Stimulated activated CD4-positive, alpha-beta T cell treated with anti-CD3 and anti-CD28 coated beads, Interleukin-12 subunit alpha, Interleukin-12 subunit beta, amount 100 ng/mL, for 48 hours (primary cell): Measurements from ENCODE around the gene SLC10A4.
"Not testable (repeated sequence)": the region's sequence is repeated elsewhere in the genome, so short reads cannot be mapped to it uniquely, and the experiment has no call there.

Experiments used
- DNase-seq, 3 donors: peaks; one replicate each; pipeline ENCODE4 v3.0.0-alpha.2; 2020; ENCODE audit warnings: low read depth in 2 of 3, low spot score in 1 of 3

SLC10A4 gene

GRCh38 chr4:48483006-48483776 is at the start of gene SLC10A4:
Gene SLC10A4, plus strand, starts transcription at chr4:48483343. Its CDS starts 219 bp downstream, at chr4:48483562.
- no peak for DNase-seq

GRCh38 chr4:48436318-48436717 is 46.8 kb upstream of the SLC10A4 start:
- no peak for DNase-seq

GRCh38 chr4:48439988-48440387 is 43.2 kb upstream of the SLC10A4 start:
- DNase-seq: no peak

GRCh38 chr4:48440914-48441313 is 42.2 kb upstream of the SLC10A4 start:
- not testable (repeated sequence) for DNase-seq

GRCh38 chr4:48445704-48446103 is 37.4 kb upstream of the SLC10A4 start:
- no peak for DNase-seq

- no peak for DNase-seq
These were observed 36.5 kb upstream of the SLC10A4 start for GRCh38 chr4:48446642-48447041.

- no peak for DNase-seq
These were observed 34.0 kb upstream of the SLC10A4 start for GRCh38 chr4:48449151-48449550.

- DNase-seq: no peak
These were observed 32.4 kb upstream of the SLC10A4 start for GRCh38 chr4:48450740-48451139.

GRCh38 chr4:48451656-48452055 is 31.5 kb upstream of the SLC10A4 start:
- not testable (repeated sequence) for DNase-seq

GRCh38 chr4:48454591-48454990 is 28.6 kb upstream of the SLC10A4 start:
- no peak for DNase-seq

- no peak for DNase-seq
These were observed 22.1 kb upstream of the SLC10A4 start for GRCh38 chr4:48461000-48461399.

GRCh38 chr4:48462363-48462762 is 20.8 kb upstream of the SLC10A4 start:
- no peak for DNase-seq

- no peak for DNase-seq
These were observed 15.7 kb upstream of the SLC10A4 start for GRCh38 chr4:48467442-48467841.

GRCh38 chr4:48467891-48468290 is 15.3 kb upstream of the SLC10A4 start:
- no peak for DNase-seq

GRCh38 chr4:48470137-48470536 is 13.0 kb upstream of the SLC10A4 start:
- DNase-seq: no peak

GRCh38 chr4:48470570-48470969 is 12.6 kb upstream of the SLC10A4 start:
- no peak for DNase-seq

GRCh38 chr4:48472794-48473193 is 10.3 kb upstream of the SLC10A4 start:
- no peak for DNase-seq

- no peak for DNase-seq
These were observed 7.4 kb upstream of the SLC10A4 start for GRCh38 chr4:48475770-48476169.

GRCh38 chr4:48478273-48478672 is 4.9 kb upstream of the SLC10A4 start:
- no peak for DNase-seq

GRCh38 chr4:48481581-48481980 is 1.6 kb upstream of the SLC10A4 start:
- DNase-seq: no peak

- DNase-seq: no peak
These were observed 792 bp downstream of the SLC10A4 start for GRCh38 chr4:48483777-48484493.

GRCh38 chr4:48484494-48485168 is 1.5 kb downstream of the SLC10A4 start:
- no peak for DNase-seq
